Measurements from ENCODE around the gene SLX9. TPM values are rescaled to one million over a fixed set of nuclear protein-coding genes. Genes with fewer than 3 reads are reported as not detected.
A peak's percentile ranks its signal among the peaks of the same experiment; 100 is the strongest.

The SLX9 gene
- total and polyA plus RNA-seq, 10 donors: 6.1 to 35.4 (median 27.0) TPM

DNA sequence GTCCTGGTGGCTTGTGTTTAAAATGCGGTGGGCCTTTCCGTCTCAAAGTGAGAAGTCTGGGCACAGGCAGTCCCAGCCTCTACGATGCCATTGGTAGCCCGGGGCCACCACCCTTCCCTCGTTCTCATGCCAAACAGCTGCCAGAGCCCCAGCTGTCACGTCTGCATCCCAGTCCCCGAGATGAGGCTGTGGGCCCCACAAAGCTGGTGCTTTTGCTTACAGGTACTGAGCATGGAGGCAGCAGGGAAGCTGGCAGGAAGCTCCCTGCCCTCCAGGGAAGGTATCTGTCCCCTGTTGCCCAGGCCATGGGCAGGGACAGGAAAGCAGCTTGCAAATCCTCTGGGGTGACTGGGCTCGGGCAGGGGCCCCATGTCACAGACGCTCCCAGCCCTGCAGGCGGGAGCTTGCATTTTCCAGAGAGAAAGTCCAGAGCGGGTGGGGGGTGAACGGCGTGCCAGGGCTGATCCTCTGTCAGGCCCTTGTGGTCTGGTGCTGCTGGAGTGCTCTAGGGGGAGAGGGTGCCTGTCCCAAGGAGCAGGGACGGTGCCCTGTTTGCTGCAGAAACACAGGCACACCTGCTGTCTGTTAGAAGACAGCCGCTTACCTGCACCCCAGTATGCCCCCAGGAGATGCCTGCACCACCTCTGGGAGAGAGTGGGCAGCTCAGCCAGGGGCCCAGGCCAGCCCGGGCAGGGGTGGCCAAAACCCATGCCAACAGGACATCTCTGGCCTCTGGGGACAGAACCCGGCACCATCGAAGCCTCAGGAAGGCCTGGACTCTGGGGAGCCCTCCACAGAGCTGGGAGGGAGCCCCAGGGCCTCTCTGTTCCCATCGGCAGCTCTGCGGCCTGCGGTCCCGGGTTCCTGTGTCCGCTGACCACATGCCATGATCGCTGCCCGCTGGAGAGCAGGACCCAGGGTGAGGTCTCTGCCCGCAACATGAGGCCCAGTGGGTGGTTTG, 45.9 kb downstream of the SLX9 start:
- TF ChIP-seq POLR2A (IDR thresholded peaks at IDR 0.05) (no peak), POLR2AphosphoS5 (IDR thresholded peaks at IDR 0.05) (no peak)
- TF ChIP-seq, protein P1, sequence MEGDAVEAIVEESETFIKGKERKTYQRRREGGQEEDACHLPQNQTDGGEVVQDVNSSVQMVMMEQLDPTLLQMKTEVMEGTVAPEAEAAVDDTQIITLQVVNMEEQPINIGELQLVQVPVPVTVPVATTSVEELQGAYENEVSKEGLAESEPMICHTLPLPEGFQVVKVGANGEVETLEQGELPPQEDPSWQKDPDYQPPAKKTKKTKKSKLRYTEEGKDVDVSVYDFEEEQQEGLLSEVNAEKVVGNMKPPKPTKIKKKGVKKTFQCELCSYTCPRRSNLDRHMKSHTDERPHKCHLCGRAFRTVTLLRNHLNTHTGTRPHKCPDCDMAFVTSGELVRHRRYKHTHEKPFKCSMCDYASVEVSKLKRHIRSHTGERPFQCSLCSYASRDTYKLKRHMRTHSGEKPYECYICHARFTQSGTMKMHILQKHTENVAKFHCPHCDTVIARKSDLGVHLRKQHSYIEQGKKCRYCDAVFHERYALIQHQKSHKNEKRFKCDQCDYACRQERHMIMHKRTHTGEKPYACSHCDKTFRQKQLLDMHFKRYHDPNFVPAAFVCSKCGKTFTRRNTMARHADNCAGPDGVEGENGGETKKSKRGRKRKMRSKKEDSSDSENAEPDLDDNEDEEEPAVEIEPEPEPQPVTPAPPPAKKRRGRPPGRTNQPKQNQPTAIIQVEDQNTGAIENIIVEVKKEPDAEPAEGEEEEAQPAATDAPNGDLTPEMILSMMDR (IDR thresholded peaks at IDR 0.05 in 8 of 11, conservative IDR thresholded peaks at IDR 0.05 in 3 of 11): no peak
- WGBS, 5 donors: 71 to 86% (median 78%) methylated on average over 11 to 26 of the region's 26 CpGs
- Histone ChIP-seq H3K36me3 (no peaks in the 10 kb centered on the region), H3K4me1 (peaks cover 8 to 71% (median 30%) of the 10 kb centered on the region in 6 donors), H3K27ac (peak overlapping the region in 7 of 8 donors; percentile 48 to 82 (median 72)), H3K9me3 (no peaks in the 10 kb centered on the region), H3K4me3 (no peak overlapping the region), H3K27me3 (replicated peaks in 1 of 7) (peaks cover 0 to 8% (median 0%) of the 10 kb centered on the region in 7 donors)
- peak; percentile 69 for DNase-seq
- intact Hi-C loops (cut with DNase I; ENCODE audit: low total_unique reads): no loop called here

DNA sequence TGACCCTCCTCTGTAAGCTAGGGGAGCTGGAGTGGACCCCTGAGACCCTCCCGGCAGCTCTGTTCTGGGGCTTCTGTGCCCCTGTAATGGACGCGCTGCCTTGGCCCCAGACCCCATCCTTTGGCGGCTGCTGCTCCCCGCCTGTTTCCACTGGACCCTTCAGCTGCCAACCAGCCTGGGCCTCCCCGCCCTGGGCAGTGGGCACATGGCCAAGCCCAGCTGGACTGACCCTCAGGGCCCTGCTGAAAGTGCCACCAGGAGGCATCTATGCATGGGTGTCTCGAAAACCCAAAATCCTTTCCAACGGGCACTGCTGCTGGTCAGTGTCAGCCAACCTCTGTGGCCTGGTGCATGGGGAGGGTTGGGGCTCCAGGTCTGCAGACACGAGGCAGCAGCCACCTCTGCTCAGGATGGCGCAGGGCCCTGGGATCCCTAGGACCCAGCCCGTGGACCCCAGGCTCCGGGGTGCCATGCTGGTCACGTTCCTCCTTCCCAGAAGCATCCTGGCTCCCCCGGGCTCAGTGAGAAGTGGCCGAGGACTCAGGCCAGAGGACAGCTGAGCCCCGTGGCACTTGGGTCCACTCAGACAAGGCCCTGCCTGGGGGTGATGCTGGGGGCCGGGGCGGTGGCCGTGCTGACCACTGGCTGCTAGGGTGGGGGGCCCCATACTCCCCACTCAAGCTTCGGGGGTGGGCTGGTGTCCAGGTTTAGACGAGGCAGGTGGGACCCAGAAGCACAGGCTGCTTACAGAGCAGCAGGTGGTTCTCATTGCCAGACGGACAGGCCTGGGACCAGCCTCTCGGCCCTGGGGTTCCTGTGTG, 46.9 kb downstream of the SLX9 start:
- peak; percentile 70 for DNase-seq
- H3K27ac ChIP-seq: peak overlapping the region in 1 of 8 donors; percentile 82
- intact Hi-C loops (cut with DNase I; ENCODE audit: low total_unique reads): no loop called here
- no peaks in the 10 kb centered on the region for H3K9me3 ChIP-seq
- H3K4me1 ChIP-seq: peaks cover 8 to 75% (median 29%) of the 10 kb centered on the region in 6 donors
- no peak overlapping the region for H3K4me3 ChIP-seq
- TF ChIP-seq, protein P1 (IDR thresholded peaks at IDR 0.05 in 8 of 11, conservative IDR thresholded peaks at IDR 0.05 in 3 of 11): no peak
- TF ChIP-seq POLR2AphosphoS5 (IDR thresholded peaks at IDR 0.05): no peak
- no peak for TF ChIP-seq POLR2A (IDR thresholded peaks at IDR 0.05)
- 80 to 82% (median 81%) methylated on average over 18 to 23 of the region's 23 CpGs; no CpG with 5 or more reads in 1 of the 5 donors for WGBS, 5 donors
- H3K27me3 ChIP-seq (replicated peaks in 1 of 7): peaks cover 0 to 8% (median 0%) of the 10 kb centered on the region in 7 donors
- H3K36me3 ChIP-seq: no peaks in the 10 kb centered on the region

DNA sequence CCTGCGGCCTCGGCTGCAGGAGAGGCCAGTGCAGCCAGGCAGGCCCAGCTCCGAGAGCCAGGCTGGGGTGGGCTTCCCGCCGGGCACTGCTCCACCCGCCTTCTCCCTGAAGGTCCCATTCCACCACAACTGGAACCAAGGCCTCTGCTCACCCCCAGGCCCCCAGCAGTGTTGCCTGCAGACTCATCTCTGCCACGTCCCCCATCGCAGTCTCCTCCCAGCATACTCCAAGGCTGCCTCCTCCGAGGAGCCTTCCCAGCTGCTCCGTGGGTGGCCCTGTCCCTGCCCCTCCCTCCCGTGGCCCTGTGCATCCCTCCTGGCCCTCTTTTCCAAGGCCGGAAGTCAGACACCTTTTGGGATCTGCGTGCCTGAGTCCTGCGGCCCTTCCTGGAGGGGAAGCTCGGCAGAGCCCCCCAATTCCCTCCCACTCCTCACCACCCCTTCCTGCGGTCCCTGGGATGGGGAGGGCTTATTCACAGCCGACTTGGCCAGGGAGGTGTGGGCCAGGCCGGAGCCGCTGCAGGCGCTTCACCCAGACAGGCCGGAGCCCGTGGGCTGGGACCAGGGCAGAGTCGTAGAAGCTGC, 47.6 kb downstream of the SLX9 start:
- peaks cover 0 to 12% (median 0%) of the 10 kb centered on the region in 7 donors for H3K27me3 ChIP-seq (replicated peaks in 1 of 7)
- H3K36me3 ChIP-seq: no peaks in the 10 kb centered on the region
- H3K4me3 ChIP-seq: no peak overlapping the region
- no peak for TF ChIP-seq POLR2AphosphoS5 (IDR thresholded peaks at IDR 0.05)
- TF ChIP-seq, protein P1 (IDR thresholded peaks at IDR 0.05 in 8 of 11, conservative IDR thresholded peaks at IDR 0.05 in 3 of 11): no peak
- no peak for TF ChIP-seq POLR2A (IDR thresholded peaks at IDR 0.05)
- WGBS, 5 donors: 64 to 83% (median 73%) methylated on average over 12 to 23 of the region's 23 CpGs
- no peak overlapping the region for H3K27ac ChIP-seq
- peak; percentile 68 for DNase-seq
- H3K4me1 ChIP-seq: peaks cover 7 to 80% (median 28%) of the 10 kb centered on the region in 6 donors
- H3K9me3 ChIP-seq: no peaks in the 10 kb centered on the region
- intact Hi-C loops (cut with DNase I; ENCODE audit: low total_unique reads): no loop called here
